ENCODE data around the gene TMEM198. TPM values are rescaled to one million over a fixed set of nuclear protein-coding genes. Genes with fewer than 3 reads are reported as not detected.
A peak's percentile ranks its signal among the peaks of the same experiment; 100 is the strongest.

Gene TMEM198
- total RNA-seq, 6 experiments from 2014 or later, result 2.3 to 2.8 (median 2.7) TPM

- Mint-ChIP-seq H3K9me3 (no peaks in the 10 kb centered on the region), H3K4me1 (ENCODE audit: low read depth) (peaks cover 22% of the 10 kb centered on the region), H3K36me3 (ENCODE audit: low read depth) (peaks cover 9% of the 10 kb centered on the region), H3K4me3 (peak overlapping the region; percentile 51; the same call in 1 of the 2 replicates), H3K27ac (no peak overlapping the region), H3K27me3 (ENCODE audit: insufficient read depth) (peaks cover 2% of the 10 kb centered on the region; the same call in 1 of the 2 replicates)
- DNase-seq, result no peak
- TF ChIP-seq CTCF (IDR thresholded peaks at IDR 0.05), result no peak
Observed at GRCh38 chr2:219540784-219541504, 2.9 kb upstream of the TMEM198 start.

- H3K4me3 Mint-ChIP-seq, result no peak overlapping the region
- TF ChIP-seq CTCF (IDR thresholded peaks at IDR 0.05), result peak; percentile 87
- H3K4me1 Mint-ChIP-seq (ENCODE audit: low read depth), result peaks cover 22% of the 10 kb centered on the region
- no peak overlapping the region for H3K27ac Mint-ChIP-seq
- peaks cover 9% of the 10 kb centered on the region for H3K36me3 Mint-ChIP-seq (ENCODE audit: low read depth)
- peaks cover 2% of the 10 kb centered on the region; the same call in 1 of the 2 replicates for H3K27me3 Mint-ChIP-seq (ENCODE audit: insufficient read depth)
- peak; percentile 17 for DNase-seq
- no peaks in the 10 kb centered on the region for H3K9me3 Mint-ChIP-seq
Observed at GRCh38 chr2:219541611-219542180, 2.1 kb upstream of the TMEM198 start.

DNA sequence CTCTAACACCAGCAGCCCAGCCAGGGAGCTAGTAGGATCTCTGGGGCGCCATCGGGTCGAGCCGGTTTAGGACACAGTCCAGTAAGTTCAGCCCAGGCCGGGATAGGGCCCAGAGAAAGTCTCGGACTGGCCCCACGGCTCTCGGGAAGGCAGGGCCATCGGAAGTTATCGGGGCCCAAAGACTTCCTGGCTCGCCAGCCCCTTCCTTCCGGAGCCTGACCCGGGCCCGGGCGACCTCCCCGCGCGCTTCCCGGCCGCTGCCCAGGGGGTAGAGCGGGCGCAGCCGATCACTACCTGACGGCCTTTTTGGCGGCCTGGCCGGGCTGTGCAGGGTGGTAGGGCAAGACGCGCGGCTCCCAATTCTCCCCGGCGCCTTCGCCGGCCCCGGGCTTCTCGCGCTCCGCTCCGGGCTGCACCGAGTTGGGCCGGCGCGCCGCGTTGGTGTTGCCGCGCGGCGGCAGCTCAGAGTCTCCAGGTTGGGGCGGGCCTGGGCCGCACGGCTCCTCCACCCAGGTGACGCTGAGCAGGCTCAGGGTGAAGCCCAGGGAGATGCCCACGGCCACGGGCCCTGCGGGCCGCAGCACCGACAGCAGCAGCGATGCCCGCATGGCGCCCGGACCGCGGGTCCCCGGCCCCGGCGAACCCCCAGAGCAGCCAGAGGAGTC, 765 bp upstream of the TMEM198 start:
- H3K27me3 Mint-ChIP-seq (ENCODE audit: insufficient read depth), result peaks cover 3% of the 10 kb centered on the region
- H3K27ac Mint-ChIP-seq, result peak overlapping the region; percentile 78
- no peak for TF ChIP-seq CTCF (IDR thresholded peaks at IDR 0.05)
- peak overlapping the region; percentile 97 for H3K4me3 Mint-ChIP-seq
- H3K36me3 Mint-ChIP-seq (ENCODE audit: low read depth), result peaks cover 15% of the 10 kb centered on the region
- H3K9me3 Mint-ChIP-seq, result no peaks in the 10 kb centered on the region
- H3K4me1 Mint-ChIP-seq (ENCODE audit: low read depth), result peaks cover 22% of the 10 kb centered on the region
- DNase-seq, result peak; percentile 17

DNA sequence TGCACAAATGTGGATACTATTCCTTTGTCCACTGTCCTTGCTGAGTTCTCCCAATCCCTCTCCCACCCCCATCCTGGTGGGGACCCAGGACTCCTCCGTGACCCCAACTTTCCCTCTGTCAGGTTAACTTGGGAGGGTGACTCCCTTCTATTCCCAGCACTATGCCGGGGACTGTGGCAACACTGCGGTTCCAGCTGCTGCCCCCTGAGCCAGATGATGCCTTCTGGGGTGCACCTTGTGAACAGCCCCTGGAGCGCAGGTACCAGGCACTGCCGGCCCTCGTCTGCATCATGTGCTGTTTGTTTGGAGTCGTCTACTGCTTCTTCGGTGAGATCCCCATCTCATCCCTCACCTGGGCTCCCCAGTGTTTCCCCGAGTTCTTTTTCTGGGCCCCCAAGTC, 739 bp downstream of the TMEM198 start:
- H3K27me3 Mint-ChIP-seq (ENCODE audit: insufficient read depth), result peaks cover 3% of the 10 kb centered on the region
- H3K9me3 Mint-ChIP-seq, result no peaks in the 10 kb centered on the region
- TF ChIP-seq CTCF (IDR thresholded peaks at IDR 0.05), result no peak
- H3K4me1 Mint-ChIP-seq (ENCODE audit: low read depth), result peaks cover 17% of the 10 kb centered on the region
- no peak for DNase-seq
- peak overlapping the region; percentile 97 for H3K4me3 Mint-ChIP-seq
- H3K36me3 Mint-ChIP-seq (ENCODE audit: low read depth), result peaks cover 15% of the 10 kb centered on the region
- no peak overlapping the region for H3K27ac Mint-ChIP-seq

GRCh38 chr2:219545295-219545942, 1.6 kb downstream of the TMEM198 start:
- no peak for DNase-seq
- no peak for TF ChIP-seq CTCF (IDR thresholded peaks at IDR 0.05)
- no peaks in the 10 kb centered on the region for H3K9me3 Mint-ChIP-seq
- peaks cover 15% of the 10 kb centered on the region for H3K36me3 Mint-ChIP-seq (ENCODE audit: low read depth)
- H3K4me1 Mint-ChIP-seq (ENCODE audit: low read depth), result peaks cover 17% of the 10 kb centered on the region
- no peak overlapping the region for H3K4me3 Mint-ChIP-seq
- H3K27ac Mint-ChIP-seq, result no peak overlapping the region
- H3K27me3 Mint-ChIP-seq (ENCODE audit: insufficient read depth), result peaks cover 3% of the 10 kb centered on the region

Data from HFFc6 (cell line).